Islet of Langerhans (tissue), 1 donor: ENCODE results near the gene TFAP2D.

Experiments used
- FAIRE-seq: peaks from one replicate; lab custom pipeline; 2011; peaks lifted over from hg19 to GRCh38; lab: Jason Lieb, UNC

TFAP2D gene

DNA sequence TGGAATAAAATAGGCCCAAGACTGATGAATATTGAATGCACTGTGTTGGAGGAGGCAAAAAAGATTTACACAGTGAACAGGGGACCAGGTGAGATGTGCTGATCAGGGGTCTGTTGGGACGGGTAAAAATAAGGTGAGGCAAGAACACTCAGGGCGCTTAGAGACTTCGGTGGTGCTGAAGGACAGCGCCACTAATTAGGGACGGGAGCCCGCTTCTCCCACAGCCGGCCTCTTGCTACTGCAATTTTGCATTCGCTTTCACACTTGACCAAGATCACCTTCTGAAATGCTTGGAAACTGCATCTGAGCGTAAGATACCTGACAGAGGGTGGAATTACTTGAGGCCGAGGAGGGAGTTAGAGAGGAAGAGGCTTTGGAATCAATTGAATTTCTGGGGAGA lies 7.3 kb downstream of the TFAP2D start:
- no peak for FAIRE-seq

DNA sequence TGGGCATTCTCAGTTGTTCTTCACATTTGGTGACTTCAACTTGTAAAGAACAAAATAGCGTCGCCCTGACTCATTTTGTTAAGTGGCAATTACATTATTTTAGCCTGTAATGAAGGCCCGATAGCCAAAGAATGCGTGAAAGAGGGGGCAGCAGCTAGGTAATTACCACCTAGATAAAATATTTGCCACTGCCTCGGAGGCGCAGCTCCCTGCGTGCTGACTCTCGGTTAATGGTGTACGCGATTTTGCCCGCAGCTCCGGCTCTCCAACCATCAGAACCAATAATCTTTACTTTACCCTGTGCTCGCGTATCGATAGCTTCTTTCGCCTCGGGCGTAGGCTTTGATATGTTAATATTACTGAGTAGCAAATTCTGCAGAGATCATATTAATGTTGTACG lies 8.7 kb downstream of the TFAP2D start:
- no peak for FAIRE-seq

DNA sequence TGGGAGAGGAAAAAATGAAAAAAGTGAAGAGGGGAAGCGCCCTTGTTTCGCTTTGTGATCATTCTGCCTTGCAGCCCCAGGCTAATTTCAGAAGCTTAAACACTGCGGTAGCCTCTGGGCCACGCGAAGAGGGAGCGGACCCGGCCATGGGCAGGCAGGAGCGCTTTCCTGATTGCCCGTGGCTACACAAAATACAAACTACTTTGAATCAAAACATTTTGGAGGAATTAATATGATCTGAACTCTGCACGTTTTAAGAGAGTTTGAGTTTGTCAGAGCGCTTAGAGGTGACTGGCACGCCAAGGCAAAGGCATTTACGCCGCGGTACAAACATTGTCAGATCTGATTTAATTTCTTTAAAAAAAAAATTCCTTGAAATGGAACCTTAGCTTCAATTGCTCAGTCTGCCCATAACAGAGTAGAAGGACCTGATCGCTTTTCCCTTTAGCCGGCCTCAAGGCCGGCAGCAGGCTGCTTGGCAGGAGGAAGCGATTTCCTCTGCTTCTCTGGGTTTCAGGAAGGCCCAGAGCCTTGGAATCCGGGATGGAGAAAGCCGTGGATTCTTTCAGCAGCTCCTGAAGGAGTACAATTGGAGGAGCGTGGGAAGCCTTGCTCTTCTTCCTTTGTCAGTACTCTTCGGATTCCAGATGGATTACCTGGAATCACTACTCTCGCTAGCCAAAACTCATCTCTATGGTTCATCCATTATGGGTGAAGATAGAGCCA lies 9.7 kb downstream of the TFAP2D start:
- no peak for FAIRE-seq

DNA sequence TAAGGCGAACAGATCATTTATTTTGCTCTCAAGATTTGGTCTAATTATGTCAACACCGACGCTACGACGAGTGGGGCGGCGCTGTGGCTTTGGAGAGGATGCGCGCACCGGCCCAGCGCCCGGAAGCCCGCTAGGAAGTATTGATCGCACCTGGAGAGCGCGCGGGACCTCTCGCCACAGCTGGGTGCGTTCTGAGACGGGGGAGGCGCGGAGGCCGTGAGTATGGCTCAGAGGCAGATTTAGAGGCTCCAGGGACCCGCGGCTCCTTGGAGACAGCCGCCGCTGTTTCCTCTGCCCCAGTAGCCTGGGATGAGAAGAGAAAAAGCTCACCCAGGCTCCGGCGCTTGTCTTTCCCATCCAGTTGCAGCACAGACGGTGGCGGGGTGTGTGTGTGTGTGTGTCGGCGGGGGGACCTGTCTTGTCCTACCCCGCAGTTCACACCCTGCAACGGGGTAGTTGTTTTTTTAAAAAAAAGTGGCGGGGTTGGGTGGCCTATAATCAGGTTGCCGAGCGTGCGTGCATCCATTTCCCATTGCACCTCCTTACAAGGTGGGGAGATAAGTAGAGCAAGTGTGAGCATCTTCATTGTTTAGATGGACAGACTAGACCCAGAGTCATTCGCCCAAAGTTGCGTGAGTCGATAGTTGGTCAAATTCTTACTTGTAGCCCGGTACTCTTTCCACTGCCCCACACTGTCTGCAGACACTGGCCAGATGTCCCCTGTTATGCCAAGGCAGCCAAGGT lies 11.2 kb downstream of the TFAP2D start:
- FAIRE-seq, result no peak

DNA sequence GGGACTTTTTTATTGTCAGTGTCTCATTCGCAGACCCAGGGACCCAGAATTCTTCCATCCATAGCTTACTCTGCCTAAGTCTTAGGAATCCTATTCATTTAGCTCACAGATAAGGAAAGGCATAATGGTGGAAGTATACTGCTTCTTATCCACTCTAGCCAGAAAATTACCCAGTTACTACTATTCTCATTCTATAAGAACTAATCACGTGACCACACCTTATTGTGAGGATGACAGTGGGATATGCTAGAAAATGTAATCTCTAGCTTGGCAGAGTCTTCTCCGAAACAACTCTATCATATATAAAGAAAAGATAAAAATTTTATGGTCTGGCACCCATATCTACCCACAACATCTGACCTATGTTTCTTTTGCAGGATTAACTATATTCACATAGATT lies 21.2 kb downstream of the TFAP2D start:
- no peak for FAIRE-seq

DNA sequence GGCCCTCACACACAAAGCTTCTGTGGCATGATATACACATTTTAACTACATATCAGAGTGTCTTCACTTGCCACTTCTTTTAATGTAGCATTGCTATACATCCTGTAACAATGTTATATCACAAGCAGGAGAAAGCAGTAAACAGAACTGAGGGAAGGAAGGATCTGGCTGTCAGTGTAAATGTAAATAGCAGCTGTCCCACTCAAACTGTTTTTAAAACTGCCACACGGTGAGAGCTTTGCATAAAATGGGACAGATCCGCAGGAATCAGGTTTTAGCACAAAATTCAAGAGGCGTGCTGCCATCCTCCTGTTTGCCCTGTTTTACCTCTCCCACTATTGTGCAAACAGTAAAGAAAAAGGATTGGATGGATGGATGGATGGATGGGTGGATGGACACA lies 28.8 kb downstream of the TFAP2D start:
- FAIRE-seq, result no peak

DNA sequence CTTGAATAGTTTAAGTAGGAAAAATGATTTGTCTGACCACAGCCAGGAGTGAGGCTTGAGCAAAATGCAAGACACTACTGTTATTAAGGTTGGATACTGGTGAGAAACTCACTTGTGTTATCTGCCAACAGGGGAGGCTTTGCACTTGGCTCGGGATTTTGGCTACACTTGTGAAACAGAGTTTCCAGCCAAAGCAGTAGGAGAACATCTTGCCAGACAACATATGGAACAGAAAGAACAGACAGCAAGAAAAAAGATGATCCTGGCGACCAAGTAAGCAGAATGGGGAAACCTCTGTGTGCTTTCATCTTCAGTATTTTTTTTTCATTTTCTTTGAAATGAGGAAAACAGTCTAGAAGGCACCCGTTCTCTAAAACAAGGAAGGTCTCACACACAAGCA lies 31.6 kb downstream of the TFAP2D start:
- FAIRE-seq, result no peak

DNA sequence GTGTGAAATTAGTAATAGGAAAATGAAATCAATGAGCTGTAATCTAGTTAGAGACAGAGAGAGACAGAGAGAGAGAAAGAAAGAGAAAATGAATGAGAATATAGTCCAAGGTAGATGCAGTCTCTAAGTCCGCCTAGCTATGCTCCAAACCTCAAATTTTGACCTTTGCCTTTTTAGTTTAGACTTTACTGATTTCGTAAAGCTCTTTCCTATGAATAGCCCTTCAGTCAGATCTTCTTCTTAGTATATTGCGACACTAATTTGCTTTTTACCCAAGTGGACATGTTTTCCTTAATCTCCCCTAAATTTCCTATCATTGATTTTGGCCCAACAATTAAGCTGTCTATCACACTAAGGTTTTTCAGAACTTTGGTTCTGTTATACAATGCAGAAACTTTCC lies 49.5 kb downstream of the TFAP2D start:
- FAIRE-seq, result no peak

DNA sequence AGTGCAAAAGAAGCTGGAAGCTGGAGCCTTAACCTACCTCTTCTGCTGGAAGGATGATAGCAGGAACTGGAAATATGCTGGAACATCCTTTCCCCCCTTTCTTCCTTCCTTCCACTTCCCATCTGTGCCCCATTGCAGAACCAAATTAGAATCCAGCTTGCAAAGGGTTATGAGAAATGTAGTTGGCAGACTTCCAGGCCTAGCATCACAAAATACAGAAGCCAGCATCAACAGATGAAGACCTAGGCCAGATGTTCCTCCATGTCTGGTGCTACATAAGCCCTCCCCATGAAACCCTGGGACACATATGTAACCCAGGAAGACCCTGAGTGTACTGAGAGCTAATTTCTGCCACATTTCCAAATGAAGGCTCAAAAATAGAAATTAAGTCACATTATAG lies 65.4 kb downstream of the TFAP2D start:
- no peak for FAIRE-seq

DNA sequence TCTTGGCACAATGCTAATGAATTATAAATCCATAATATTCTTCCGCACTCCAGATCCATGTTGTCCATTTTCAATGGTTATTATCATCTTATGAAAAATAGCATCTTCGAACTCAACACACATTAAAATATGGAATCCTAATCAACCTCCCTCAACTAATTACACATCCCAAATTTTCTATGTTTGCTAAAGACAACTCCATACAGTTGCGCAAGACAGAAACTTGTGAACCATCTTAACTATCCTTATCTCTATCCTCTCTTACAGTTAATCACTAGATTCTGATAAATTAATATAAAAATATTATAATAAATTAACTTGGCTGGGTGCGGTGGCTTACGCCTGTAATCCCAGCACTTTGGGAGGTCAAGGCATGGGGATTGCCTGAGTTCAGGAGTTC lies 67.1 kb downstream of the TFAP2D start:
- FAIRE-seq, result no peak

DNA sequence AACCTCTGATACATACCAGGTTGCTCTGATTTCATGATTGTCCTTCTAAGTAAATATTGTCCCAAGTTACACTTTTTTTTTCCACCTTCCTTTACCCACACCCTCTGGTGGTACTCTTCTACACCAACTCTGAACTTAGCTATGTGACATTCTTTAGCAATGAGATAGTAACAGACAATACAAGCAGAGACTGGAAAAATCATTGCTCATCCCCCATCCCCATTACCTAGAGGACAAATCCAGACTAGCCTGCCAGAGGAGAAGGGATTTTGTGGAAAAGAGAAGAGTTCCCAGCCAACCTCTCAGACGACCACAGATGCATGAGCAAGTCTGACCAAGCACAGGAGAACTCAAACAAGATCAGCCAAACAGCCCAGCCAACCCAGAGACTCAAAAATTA lies 72.6 kb downstream of the TFAP2D start:
- no peak for FAIRE-seq

DNA sequence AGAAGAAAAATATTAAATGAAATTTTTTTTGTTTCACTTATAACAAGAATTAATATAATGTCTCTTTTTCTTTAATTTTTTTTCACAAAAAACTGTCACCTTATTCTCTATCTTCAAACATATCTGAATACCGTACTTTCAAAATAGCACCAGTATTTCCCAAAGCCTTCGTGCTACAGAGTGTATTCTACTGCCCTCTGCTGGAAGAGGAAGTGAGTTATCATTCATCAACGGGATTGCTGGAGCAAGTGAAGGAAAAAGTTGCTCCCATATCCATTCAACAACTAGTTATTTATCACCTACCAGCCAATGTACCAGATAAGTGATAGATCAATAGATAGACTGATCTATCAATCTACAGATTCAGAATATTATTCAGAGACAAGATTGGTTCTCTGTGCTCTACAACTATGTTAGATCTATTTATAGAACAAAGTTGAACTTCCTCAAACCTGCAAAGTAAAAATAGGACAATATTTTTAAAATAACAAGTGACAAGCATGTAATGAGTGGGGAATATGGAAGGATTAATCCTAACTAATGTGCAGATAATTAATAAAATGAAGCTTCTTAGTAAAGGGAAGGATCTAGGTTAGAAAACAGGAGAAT lies 78.7 kb downstream of the TFAP2D start:
- FAIRE-seq, result peak; percentile 98

DNA sequence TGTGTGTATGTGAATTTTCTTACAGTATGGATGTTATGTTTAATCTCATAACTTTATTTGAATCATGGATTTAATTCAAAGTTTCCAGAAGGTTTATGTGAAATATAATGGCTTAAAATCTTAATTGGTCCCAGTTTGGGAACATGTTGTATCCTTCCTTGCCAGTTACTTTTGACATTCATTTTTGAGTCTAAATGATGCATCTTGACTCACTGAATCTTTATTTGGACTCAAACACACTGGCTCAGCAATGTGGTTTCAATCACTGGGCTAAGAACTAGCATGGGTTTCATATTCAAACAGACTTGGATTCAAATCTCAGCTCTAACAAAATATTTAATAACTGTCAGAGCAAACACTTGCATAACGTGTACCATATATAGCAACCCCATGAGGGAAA lies 79.4 kb downstream of the TFAP2D start:
- no peak for FAIRE-seq

DNA sequence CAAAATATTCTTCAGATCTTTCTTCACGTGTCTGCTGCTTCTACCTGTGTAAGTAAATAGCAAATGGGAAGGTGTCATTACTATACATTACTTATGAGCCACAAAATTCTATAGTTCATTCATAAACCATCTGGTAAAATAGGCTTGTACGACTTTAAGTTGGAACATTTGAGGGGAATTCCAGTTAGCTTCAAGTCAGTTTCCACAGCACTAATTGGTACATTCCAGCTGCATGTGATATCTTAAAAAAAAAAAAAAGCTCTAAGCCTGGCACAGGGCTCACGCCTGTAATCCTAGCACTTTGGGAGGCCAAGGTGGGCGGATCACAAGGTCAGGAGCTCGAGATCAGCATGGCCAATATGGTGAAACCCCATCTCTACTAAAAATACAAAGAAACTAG lies 82.2 kb downstream of the TFAP2D start:
- no peak for FAIRE-seq

DNA sequence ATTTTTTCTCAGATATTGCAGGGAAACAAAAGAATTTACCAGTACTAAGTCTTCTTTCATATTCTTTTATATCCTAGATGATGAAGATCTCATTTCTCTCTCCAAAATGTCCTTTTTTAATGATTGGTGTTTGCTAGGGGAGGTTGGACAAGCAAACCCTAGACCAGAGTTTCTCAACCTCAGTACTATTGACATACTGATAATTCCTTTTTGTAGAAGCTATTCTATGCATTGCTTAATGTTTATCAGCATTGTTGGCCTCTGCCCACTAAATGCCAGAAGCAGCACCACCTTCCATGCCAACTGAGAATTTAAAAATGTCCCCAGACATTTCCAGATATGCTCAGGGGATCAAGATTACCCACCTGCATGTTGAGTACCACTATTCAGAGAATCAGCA lies 91.0 kb downstream of the TFAP2D start:
- FAIRE-seq, result no peak

DNA sequence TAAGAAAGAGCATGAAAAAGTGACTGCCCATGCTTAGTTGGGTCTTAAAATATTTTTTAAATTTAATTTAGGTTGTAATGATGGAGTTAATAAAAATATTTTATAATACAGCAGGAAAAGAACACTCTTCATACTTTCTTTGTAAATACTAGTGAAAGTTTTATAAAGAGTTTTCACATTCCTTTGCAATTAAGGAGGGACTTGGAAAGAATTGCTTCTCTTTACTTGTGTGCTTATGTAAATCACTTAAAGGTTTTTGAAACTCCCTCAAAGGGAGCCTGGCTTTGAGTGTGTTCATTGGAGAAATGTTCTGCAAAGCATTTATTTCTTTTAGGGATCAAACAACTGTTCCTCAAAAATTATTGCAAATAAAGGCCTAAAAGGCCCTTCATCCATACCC lies 93.7 kb downstream of the TFAP2D start:
- FAIRE-seq, result no peak

DNA sequence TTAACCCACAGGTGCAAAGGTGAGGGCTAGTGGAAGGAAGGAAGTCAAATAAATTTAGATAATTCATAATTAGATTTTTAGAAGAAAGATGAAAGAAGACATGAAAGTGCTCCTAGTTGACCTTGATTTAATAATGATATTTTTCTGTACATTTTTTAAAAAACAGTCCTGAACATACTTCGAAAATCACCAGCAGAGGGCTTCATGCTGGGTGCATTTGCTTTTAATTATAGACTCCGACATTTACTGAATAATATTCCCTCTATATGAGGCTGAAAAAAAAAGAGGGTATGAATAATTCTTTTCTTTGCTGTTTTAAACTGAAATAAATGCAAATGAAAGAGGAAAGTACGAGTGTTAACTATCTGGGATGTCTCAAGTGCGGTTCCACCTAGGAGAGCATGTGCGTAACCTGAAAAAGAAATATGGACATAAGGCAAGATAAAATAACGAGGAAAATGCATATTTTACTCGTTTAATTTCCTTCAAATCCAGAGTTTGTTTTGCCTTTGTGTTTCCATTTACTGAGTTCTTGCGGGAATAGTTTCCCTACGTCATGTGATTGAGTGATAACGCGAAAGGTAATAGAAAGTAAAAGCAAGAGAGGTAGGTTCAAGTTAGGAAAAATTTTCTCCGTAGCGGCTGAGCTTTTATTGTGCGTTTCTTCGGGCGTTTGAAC lies 102.2 kb downstream of the TFAP2D start:
- peak; percentile 82 for FAIRE-seq

DNA sequence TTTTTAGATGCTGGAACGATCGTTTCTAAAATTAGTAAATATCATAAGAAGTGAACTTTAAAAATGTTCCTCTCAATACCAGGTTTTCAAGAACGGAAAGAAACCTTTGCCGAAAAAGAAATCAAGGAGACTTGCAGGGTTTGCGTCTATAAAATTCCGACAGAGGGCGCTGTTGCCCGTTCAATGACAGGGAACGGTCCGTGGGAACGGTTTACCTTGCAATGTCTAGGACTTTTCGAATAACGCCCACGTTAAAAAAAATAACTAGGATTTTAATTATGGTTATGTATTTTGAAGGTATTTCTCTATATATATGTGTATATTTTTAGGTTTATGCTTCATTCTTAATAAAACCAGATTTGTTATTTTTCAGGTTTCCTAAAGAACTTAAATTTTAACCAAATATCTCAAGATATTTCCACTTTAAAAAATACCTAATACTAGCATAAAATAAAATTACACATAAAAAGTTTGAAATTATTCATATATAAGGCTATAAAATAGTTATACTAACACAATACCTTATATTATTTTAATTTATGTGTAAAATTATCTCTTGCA lies 102.9 kb downstream of the TFAP2D start:
- FAIRE-seq, result peak; percentile 98

DNA sequence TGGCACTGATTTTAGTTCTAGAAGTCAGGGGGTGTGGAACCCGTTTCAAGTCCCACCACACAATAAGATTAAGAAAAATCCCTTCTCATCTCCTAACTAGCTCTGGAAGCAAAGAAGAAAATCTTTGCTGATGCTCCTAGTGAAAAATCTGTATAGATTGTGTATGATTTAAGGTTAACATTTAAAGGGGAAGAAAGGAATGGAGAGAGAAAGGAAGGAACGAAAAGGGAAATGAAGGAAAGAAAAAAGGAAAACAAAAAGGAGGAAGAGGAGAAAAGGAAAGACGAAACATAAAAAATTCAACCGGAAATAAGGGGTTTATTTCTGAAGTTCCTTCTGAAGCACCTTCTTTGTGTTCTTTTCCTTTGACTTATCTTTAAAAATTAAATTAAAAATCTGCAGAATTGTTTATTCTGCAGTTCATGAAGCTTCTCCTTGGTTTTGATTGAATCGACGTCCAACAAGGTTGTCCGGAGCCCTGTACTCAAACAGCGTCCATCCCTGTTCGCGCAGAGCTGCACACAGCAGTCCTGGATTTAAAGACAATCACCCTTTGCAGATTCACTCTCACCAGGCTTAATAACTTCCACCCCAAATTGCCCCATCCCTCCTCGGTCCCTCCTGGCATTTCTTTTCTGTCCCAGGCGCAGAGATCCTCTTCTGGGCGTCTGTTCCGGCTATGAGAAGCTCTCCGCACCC lies 103.8 kb downstream of the TFAP2D start:
- FAIRE-seq, result no peak

DNA sequence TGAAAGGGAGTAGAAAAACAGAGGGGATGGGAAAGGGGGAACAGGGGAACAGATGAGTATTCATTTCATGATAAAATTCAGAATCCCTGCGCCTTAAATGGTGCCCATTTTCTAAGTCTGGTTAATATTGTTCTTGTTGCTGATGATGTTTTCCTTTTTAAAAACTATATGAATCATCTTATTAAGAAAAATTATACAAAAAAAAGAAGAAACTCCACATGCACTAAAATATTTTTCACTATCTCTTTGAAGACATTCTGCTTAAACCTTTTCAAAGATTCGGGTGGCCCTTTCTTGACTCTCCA lies 104.3 kb downstream of the TFAP2D start:
- no peak for FAIRE-seq

DNA sequence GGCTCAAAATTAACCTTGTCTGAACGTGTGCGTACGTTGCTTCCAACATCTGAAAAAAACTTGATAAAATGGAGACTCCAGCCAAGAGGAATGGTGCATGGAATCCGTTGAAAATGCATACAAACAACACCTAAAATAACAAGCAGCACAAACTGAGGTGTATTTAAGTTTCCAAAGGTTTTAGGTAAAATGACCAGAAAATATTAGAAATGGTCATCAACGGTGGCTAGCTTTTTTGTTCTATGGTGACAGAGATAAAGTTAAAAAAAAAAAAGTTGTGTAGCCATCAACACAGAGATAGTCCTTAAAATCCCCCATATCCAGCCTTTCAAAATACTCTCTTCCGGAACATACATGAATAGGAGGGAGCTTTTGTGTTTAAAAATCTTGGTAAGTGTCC lies 104.7 kb downstream of the TFAP2D start:
- no peak for FAIRE-seq

DNA sequence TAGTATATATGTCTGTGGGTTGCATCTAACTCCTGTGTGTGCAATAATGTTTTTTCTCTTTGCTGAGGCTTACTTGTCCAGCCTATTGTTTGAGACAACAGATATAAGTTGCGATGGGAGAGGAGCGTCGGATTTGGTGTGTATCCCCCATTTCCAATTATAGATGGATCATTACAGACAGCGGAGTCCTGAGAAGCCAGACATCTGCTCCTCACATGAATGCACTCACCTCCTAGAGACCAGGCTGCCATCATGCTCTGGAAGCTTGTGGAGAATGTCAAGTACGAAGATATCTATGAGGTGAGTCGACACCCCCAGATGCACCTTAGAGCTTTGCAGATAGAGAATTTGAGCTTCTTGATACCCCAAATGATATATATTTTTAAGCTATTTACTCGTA lies 105.3 kb downstream of the TFAP2D start, which contains the start of gene TFAP2B:
Gene TFAP2B (plus strand): TSS at position 199 of the 400 bp plus-strand sequence. CDS start 21 bp downstream, at position 220.
- FAIRE-seq, result no peak
